Stomach smooth muscle (tissue), 2 donors: Measurements from ENCODE around the gene PELI2.

ENCODE experiments used
- H3K27ac ChIP-seq: one replicate; pipeline ENCODE4 v1.7.0; 2013; ENCODE audit warnings: mild to moderate bottlenecking, low read length, inconsistent platforms
- H3K27me3 ChIP-seq, 2 donors: one replicate each; pipeline ENCODE4 v1.7.0; 2013; ENCODE audit warnings: low read length in 2 of 2; ENCODE audit not compliant: insufficient read depth in 2 of 2, control insufficient read depth in 1 of 2
- H3K36me3 ChIP-seq, 2 donors: one replicate each; pipeline ENCODE4 v1.7.0; 2013; ENCODE audit warnings: low read length in 2 of 2; ENCODE audit not compliant: control insufficient read depth in 2 of 2, insufficient read depth in 2 of 2
- H3K4me1 ChIP-seq: one replicate; pipeline ENCODE4 v1.7.0; 2013; ENCODE audit warnings: low read length; ENCODE audit not compliant: control insufficient read depth, insufficient read depth
- H3K4me3 ChIP-seq, 2 donors: one replicate each; pipeline ENCODE4 v1.7.0; 2013; ENCODE audit warnings: low read length in 2 of 2
- H3K9ac ChIP-seq, 2 donors: one replicate each; pipeline ENCODE4 v1.7.0; 2013; ENCODE audit warnings: low read length in 2 of 2, mild to moderate bottlenecking in 1 of 2
- H3K9me3 ChIP-seq, 2 donors: one replicate each; pipeline ENCODE4 v1.7.0; 2013; ENCODE audit warnings: low read length in 2 of 2; ENCODE audit not compliant: control insufficient read depth in 2 of 2
- donor health status: healthy.
- donor health status: Pancreatic carcinoma.

The PELI2 gene

GRCh38 chr14:56202256-56202655 lies 84.0 kb downstream of the PELI2 start:
- Histone ChIP-seq H3K4me3 (no peak overlapping the region), H3K4me1 (no peaks in the 10 kb centered on the region), H3K27ac (no peak overlapping the region), H3K9ac (no peak overlapping the region), H3K9me3 (no peaks in the 10 kb centered on the region), H3K36me3 (no peaks in the 10 kb centered on the region), H3K27me3 (no peaks in the 10 kb centered on the region)

DNA sequence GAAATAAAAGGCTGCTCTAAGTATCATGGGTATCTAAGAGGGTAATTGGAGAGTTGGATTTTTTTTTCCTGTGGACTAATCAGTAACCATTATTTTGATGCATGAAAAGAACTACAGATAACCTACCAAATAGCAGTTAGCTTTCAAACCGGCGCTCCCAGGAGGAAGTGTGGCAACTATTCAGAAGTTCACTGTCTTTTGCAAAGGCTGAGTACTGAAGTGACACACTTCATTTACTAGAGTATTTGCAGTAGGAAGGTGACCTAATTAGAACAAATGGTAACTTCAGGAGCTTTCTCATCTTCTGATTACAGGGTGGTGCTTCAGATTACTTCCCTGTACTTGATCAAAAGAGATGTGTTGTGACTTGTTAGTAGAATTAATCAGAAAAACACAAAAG lies 87.7 kb downstream of the PELI2 start:
- no peak overlapping the region for H3K9ac ChIP-seq
- no peak overlapping the region for H3K27ac ChIP-seq
- no peaks in the 10 kb centered on the region for H3K9me3 ChIP-seq
- no peak overlapping the region for H3K4me3 ChIP-seq
- H3K27me3 ChIP-seq, result no peaks in the 10 kb centered on the region
- no peaks in the 10 kb centered on the region for H3K36me3 ChIP-seq
- H3K4me1 ChIP-seq, result no peaks in the 10 kb centered on the region

DNA sequence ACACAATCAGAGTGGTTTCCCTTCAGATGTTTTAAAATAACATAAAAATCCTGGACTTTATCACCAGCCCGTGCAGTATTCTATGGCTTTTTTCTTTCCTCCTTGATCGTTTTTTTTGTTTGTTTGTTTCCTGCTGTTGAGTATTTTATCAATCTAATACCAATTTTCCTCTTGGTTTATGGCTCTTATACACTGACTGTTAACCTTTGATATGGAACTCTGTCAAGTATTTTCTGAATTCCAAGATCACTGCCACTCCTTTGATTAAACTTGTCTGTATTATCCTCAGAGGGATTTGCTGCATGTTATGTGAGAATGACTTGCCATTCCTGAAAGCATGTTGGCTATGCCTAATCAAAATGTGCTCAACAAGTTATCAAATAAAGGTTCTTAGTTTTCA lies 88.4 kb downstream of the PELI2 start:
- Histone ChIP-seq H3K4me3 (no peak overlapping the region), H3K36me3 (no peaks in the 10 kb centered on the region), H3K4me1 (no peaks in the 10 kb centered on the region), H3K9me3 (no peaks in the 10 kb centered on the region), H3K27ac (no peak overlapping the region), H3K9ac (no peak overlapping the region), H3K27me3 (no peaks in the 10 kb centered on the region)

DNA sequence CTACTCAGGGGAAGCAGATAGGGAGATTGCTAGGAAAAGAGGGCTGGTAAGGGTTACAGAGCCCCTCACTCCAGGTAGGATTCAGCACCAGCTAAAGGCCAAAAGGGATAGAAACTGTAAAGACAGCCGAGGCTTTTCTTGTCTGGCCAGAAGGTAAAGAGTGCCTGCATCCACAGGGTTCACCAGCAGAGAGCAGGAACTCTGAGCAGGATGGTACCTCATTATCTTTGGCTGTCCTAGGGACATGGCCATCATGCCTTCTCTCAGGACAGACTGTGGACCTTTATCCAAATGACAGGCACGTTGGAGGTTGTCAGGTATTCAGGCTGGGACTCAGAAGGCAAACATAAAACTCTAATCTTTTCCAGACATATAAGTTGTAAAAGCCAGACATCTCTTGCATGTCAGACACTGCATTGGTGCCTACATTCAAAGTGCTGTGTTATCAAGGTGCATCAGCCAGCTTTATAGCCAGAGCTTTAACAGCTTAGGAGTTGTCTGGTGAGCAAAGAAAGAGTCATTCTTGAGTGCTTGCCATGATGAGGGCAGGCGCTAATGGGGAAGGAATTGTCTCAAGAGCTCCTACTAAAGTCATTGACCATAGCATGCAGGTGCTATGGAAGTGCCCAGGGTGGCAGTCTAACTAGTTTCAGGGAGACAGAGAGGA lies 89.5 kb downstream of the PELI2 start:
- Histone ChIP-seq H3K36me3 (no peaks in the 10 kb centered on the region), H3K9me3 (no peaks in the 10 kb centered on the region), H3K4me3 (no peak overlapping the region), H3K4me1 (no peaks in the 10 kb centered on the region), H3K27me3 (no peaks in the 10 kb centered on the region), H3K9ac (no peak overlapping the region), H3K27ac (no peak overlapping the region)

DNA sequence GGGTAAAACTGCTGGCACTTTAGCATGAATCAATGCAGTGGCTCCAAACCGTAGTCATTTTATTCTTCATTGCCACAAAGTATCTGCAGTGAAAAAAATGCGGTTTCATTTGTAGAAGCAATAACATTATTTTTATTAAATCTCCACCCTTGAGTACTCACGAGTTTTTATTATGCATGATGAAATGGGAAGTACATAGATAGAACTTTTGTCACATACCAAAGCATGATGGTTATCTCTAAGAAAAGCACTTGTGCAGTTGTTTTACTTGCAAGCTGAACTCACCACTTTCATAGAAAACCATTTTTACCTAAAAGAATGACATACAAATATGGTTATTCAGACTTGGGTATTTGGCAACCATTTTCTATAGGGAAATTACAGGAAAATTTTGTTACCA lies 90.3 kb downstream of the PELI2 start:
- H3K27me3 ChIP-seq, result no peaks in the 10 kb centered on the region
- no peaks in the 10 kb centered on the region for H3K36me3 ChIP-seq
- no peak overlapping the region for H3K4me3 ChIP-seq
- no peak overlapping the region for H3K9ac ChIP-seq
- no peak overlapping the region for H3K27ac ChIP-seq
- no peaks in the 10 kb centered on the region for H3K4me1 ChIP-seq
- no peaks in the 10 kb centered on the region for H3K9me3 ChIP-seq

DNA sequence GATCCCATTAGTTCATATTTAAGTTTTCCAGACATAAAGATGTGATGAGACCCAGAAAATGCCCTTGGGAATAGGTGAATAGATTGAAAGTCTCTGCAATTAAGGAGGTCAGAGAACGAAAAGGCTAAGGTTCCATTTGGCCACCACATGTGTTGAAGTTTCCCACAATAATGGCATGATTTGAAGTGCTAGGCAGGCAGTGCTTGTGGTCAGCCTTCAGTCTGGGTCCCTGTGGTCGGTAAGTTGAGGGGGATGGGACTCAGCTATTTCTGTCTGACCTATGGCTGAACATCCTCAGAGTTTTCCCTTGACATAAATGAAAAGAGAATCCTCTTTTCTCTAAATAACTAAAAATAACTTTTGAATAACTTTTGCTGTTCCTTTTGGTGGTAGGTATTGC lies 92.4 kb downstream of the PELI2 start:
- Histone ChIP-seq H3K36me3 (no peaks in the 10 kb centered on the region), H3K4me3 (no peak overlapping the region), H3K27me3 (no peaks in the 10 kb centered on the region), H3K9ac (no peak overlapping the region), H3K4me1 (no peaks in the 10 kb centered on the region), H3K9me3 (no peaks in the 10 kb centered on the region), H3K27ac (no peak overlapping the region)

DNA sequence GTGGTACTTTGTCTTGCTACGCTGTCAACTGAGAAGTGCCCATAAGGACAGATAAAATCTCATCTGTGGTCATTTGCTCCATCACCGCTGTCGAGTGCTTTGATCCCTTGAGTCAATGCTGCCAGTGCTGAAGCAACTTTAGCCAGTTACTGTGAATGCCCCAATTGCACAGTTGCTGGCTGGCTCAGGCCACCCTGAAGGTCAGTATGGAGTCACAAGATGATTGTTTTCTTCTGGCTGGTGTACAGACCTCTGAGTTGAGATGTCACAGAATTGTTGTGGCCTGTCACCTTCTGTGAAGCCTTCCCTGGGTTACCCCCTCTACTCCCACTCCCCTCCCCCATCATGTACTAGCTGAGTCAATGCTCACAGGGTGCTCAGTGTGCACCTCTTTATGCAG lies 92.9 kb downstream of the PELI2 start:
- H3K9ac ChIP-seq, result no peak overlapping the region
- H3K27me3 ChIP-seq, result no peaks in the 10 kb centered on the region
- no peak overlapping the region for H3K27ac ChIP-seq
- H3K36me3 ChIP-seq, result no peaks in the 10 kb centered on the region
- H3K9me3 ChIP-seq, result no peaks in the 10 kb centered on the region
- no peaks in the 10 kb centered on the region for H3K4me1 ChIP-seq
- no peak overlapping the region for H3K4me3 ChIP-seq

DNA sequence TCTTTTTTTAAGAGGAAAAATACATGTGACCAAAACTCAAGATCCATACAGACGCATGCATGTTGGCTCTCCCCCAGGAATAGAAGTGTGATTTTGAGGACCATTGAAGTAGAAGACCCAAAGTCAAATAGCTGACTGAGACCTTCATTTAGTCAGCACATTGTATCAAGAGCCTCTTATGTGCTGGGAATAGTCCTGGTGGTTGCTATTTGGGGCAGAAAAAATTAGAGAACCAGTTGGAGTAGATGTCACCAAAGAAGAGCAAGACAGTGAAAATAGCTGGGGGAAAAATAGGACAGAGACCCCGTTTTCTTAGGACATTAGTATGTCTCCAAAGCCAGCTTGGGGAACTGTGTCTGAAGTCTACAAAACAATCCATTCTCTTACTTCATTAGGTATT lies 93.6 kb downstream of the PELI2 start:
- Histone ChIP-seq H3K27ac (no peak overlapping the region), H3K36me3 (no peaks in the 10 kb centered on the region), H3K9ac (no peak overlapping the region), H3K27me3 (no peaks in the 10 kb centered on the region), H3K9me3 (no peaks in the 10 kb centered on the region), H3K4me1 (no peaks in the 10 kb centered on the region), H3K4me3 (no peak overlapping the region)

DNA sequence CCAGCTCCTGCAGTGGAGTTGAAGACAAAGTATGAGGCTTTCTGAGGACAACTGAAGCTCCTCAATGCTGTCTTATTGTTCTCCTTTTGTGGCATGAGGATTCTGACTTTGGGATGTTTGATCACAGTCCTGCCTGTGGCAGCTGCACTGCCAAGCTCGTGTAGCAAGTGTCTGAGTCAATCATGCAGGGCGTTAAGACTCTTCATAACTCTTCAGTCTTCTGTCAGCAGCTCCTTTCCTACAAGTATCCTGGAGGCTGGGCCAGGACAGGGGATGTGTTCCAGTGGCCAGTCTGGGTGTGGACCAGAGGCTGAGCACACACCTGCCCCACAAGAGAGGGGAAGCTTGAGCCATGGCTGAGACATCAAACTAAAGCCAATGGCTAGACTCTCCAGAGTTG lies 94.3 kb downstream of the PELI2 start:
- Histone ChIP-seq H3K27ac (no peak overlapping the region), H3K36me3 (no peaks in the 10 kb centered on the region), H3K27me3 (no peaks in the 10 kb centered on the region), H3K4me1 (peaks cover 3% of the 10 kb centered on the region), H3K9me3 (no peaks in the 10 kb centered on the region), H3K4me3 (no peak overlapping the region), H3K9ac (no peak overlapping the region)

GRCh38 chr14:56213306-56213705 lies 95.1 kb downstream of the PELI2 start:
- no peak overlapping the region for H3K9ac ChIP-seq
- no peaks in the 10 kb centered on the region for H3K9me3 ChIP-seq
- H3K36me3 ChIP-seq, result no peaks in the 10 kb centered on the region
- no peak overlapping the region for H3K4me3 ChIP-seq
- peaks cover 3% of the 10 kb centered on the region for H3K4me1 ChIP-seq
- no peak overlapping the region for H3K27ac ChIP-seq
- H3K27me3 ChIP-seq, result no peaks in the 10 kb centered on the region

GRCh38 chr14:56215180-56215579 lies 97.0 kb downstream of the PELI2 start:
- no peaks in the 10 kb centered on the region for H3K27me3 ChIP-seq
- H3K4me3 ChIP-seq, result no peak overlapping the region
- no peak overlapping the region for H3K27ac ChIP-seq
- no peaks in the 10 kb centered on the region for H3K9me3 ChIP-seq
- no peaks in the 10 kb centered on the region for H3K36me3 ChIP-seq
- peaks cover 3% of the 10 kb centered on the region for H3K4me1 ChIP-seq
- H3K9ac ChIP-seq, result no peak overlapping the region
